Ovary (tissue), 3 donors: ENCODE data around the gene MMP27.

Experiments used
- CTCF ChIP-seq, 3 donors: fragments of 450-650 bp in 2 of 3; fragments of 200-600 bp in 1 of 3; IDR thresholded peaks; one replicate each; pipeline versions ENCODE4 v1.5.1 to v1.8.0; 2016 to 2022; ENCODE audit warnings: antibody characterized with exemption in 3 of 3, mild to moderate bottlenecking in 1 of 3
- EP300 ChIP-seq: sonication (generic); formaldehyde crosslinking; IDR thresholded peaks from one replicate; pipeline ENCODE4 v1.6.1; 2017; ENCODE audit warnings: antibody characterized with exemption
- donor health status: DM: no; HTN: no; CAD: no.

GRCh38 chr11:102729849-102730815 lies 24.6 kb upstream of the MMP27 start:
- no peak for TF ChIP-seq CTCF (IDR thresholded peaks at IDR 0.05)
- TF ChIP-seq EP300: no peak
